ENCODE results near the gene ST3GAL3. TPM values are rescaled to one million over a fixed set of nuclear protein-coding genes. Genes with fewer than 3 reads are reported as not detected.
"Not testable (repeated sequence)": the region's sequence is repeated elsewhere in the genome, so short reads cannot be mapped to it uniquely, and the experiment has no call there.

The ST3GAL3 gene
- total RNA-seq, 1 donor from 2014 or later: 25.1 TPM

DNA sequence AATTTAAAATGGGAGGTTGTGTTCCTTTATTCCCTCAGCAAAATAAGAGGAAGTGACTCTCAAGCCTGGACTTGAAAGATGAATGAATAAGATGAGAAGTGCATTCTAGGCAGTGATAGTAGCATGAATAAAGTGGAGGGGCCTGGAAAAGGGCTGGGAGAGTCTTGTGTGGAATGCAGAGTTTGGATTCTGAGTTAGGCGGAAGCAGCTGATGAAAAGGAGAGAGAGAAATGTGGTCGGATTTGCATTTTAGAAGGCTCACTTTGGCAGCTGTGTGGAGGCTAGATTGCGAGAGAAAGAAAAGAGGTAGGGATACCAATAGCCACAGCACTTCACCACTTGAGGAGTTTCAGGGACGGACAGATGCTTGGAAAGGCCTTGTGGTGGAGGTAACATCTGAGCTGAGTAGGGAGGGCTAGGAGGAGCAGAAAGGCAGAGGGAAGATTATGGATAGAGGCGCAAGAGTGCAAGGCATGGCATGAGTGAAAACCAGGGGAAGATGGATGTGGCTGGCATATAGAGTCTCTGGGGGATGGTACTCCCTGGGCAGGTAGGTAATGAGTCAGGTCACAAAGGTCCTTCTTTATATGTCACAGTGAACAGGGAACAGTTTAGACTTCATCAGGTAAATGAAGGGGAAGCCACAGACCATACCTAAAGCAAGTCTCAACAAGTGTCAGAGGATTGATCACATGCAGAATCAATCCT lies 59.6 kb downstream of the ST3GAL3 start:
- H3K4me3 ChIP-seq (ENCODE audit: low read length in 3 of 3): no peak overlapping the region
- peaks cover 5 to 26% (median 18%) of the 10 kb centered on the region in 3 donors for H3K4me1 ChIP-seq (ENCODE audit: control insufficient read depth in 3 of 3, insufficient read depth in 3 of 3, low read length in 3 of 3)
- no peaks in the 10 kb centered on the region for H3K27me3 ChIP-seq (ENCODE audit: control insufficient read depth in 3 of 3, insufficient read depth in 3 of 3, low read length in 3 of 3)
- no peaks in the 10 kb centered on the region for H3K36me3 ChIP-seq (ENCODE audit: control insufficient read depth in 3 of 3, insufficient read depth in 3 of 3, low read length in 3 of 3)
- H3K27ac ChIP-seq (ENCODE audit: low read depth, low read length): no peak overlapping the region
- H3K9me3 ChIP-seq (ENCODE audit: control insufficient read depth in 3 of 3, low read length in 3 of 3): no peaks in the 10 kb centered on the region
- peak overlapping the region in 1 of 3 donors; percentile 22 for H3K9ac ChIP-seq (ENCODE audit: low read depth in 1 of 3, low read length in 3 of 3)

DNA sequence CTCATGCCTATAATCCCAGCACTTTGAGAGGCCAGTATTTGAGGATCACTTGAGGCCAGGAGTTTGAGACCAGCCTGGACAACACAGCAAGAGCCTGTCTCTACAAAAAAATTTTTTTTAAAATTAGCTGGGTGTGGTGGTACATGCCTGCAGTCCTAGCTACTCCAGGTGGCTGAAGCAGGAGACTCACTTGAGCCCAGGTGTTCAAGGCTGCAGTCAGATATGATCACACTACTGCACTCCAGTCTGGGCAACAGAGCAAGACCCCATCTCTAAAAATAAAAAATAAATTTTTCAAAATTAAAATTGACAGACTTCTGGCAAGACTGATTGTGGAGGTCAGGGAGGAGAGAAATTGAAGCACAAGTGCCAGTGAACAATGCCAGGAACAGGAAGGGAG lies 60.8 kb downstream of the ST3GAL3 start:
- Histone ChIP-seq H3K4me1 (ENCODE audit: control insufficient read depth in 3 of 3, insufficient read depth in 3 of 3, low read length in 3 of 3) (peaks cover 5 to 24% (median 21%) of the 10 kb centered on the region in 3 donors), H3K9me3 (ENCODE audit: control insufficient read depth in 3 of 3, low read length in 3 of 3) (no peaks in the 10 kb centered on the region), H3K27ac (ENCODE audit: low read depth, low read length) (no peak overlapping the region), H3K9ac (ENCODE audit: low read depth in 1 of 3, low read length in 3 of 3) (no peak overlapping the region), H3K27me3 (ENCODE audit: control insufficient read depth in 3 of 3, insufficient read depth in 3 of 3, low read length in 3 of 3) (no peaks in the 10 kb centered on the region), H3K36me3 (ENCODE audit: control insufficient read depth in 3 of 3, insufficient read depth in 3 of 3, low read length in 3 of 3) (no peaks in the 10 kb centered on the region), H3K4me3 (ENCODE audit: low read length in 3 of 3) (no peak overlapping the region)

DNA sequence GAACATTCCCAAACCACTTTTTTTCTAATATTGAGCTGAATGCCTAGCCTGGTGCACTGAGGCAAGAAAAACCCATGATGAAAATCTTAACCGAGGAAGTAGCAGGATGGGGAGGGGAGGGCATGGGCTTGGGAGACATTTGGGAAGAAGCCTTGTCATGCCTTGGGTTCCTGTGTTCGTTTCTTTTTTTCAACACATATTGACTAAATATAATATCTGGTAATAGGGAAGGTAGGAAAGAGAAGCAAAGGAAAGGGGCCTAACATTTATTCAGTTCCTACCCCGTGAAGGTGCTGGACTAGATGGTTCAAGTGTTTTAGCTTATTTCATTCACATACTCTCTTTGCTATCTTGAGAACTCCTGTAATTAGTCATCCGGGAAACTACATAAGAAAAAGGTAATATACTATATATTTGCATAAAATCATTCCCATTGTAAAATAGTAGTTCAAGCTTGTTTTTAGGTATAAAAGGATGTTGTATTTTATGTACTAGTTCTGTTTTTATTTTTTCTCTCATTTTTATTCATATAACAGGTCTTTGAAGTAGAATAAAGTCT lies 62.1 kb downstream of the ST3GAL3 start:
- Histone ChIP-seq H3K4me3 (ENCODE audit: low read length in 3 of 3) (no peak overlapping the region), H3K9me3 (ENCODE audit: control insufficient read depth in 3 of 3, low read length in 3 of 3) (no peaks in the 10 kb centered on the region), H3K9ac (ENCODE audit: low read depth in 1 of 3, low read length in 3 of 3) (no peak overlapping the region), H3K36me3 (ENCODE audit: control insufficient read depth in 3 of 3, insufficient read depth in 3 of 3, low read length in 3 of 3) (no peaks in the 10 kb centered on the region), H3K4me1 (ENCODE audit: control insufficient read depth in 3 of 3, insufficient read depth in 3 of 3, low read length in 3 of 3) (peaks cover 0 to 17% (median 16%) of the 10 kb centered on the region in 3 donors), H3K27me3 (ENCODE audit: control insufficient read depth in 3 of 3, insufficient read depth in 3 of 3, low read length in 3 of 3) (no peaks in the 10 kb centered on the region), H3K27ac (ENCODE audit: low read depth, low read length) (no peak overlapping the region)

DNA sequence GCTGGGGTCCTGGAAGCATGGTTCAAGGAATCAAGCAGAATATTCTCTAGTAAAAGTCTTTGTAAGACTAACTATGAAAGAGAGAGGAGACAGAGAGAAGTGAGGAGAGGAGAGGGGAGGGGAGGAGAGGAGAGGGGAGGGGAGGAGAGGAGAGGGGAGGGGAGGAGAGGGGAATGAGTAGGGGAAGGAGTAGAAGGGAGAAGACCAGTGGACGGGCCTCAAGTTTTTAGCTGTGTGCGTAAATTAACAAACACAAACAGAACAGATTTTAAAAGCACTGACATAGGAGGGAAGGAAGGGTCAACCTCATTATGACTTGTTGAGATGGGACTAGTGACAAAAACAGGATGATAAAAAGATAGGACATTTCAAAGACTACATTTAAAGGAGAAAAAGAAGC lies 62.8 kb downstream of the ST3GAL3 start:
- Histone ChIP-seq H3K4me3 (ENCODE audit: low read length in 3 of 3) (no peak overlapping the region), H3K9ac (ENCODE audit: low read depth in 1 of 3, low read length in 3 of 3) (no peak overlapping the region)

DNA sequence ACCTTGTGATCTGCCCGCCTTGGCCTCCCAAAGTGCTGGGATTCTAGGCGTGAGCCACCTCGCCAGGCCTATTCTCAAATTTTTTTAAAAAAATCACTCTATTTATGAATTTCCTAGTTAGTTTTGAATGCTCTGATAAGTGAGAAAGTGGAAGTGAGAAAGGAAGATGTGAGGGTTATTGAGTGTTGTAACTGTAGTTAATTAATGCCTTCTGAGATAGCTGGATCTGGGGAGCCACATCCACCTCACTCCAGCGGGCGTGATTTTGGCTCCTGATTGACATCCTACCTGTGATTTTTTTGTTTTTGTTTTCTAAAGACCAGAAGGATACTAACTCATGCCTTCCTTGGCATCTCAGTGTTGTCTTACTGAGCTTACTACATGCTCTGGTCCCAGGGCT lies 65.6 kb downstream of the ST3GAL3 start:
- Histone ChIP-seq H3K27ac (ENCODE audit: low read depth, low read length) (no peak overlapping the region), H3K36me3 (ENCODE audit: control insufficient read depth in 3 of 3, insufficient read depth in 3 of 3, low read length in 3 of 3) (no peaks in the 10 kb centered on the region), H3K9ac (ENCODE audit: low read depth in 1 of 3, low read length in 3 of 3) (no peak overlapping the region), H3K9me3 (ENCODE audit: control insufficient read depth in 3 of 3, low read length in 3 of 3) (no peaks in the 10 kb centered on the region), H3K27me3 (ENCODE audit: control insufficient read depth in 3 of 3, insufficient read depth in 3 of 3, low read length in 3 of 3) (no peaks in the 10 kb centered on the region), H3K4me1 (ENCODE audit: control insufficient read depth in 3 of 3, insufficient read depth in 3 of 3, low read length in 3 of 3) (peaks cover 4 to 13% (median 10%) of the 10 kb centered on the region in 3 donors), H3K4me3 (ENCODE audit: low read length in 3 of 3) (no peak overlapping the region)

More for the DNA sequence above, 62.8 kb downstream of the ST3GAL3 start:
- H3K9me3 ChIP-seq (ENCODE audit: control insufficient read depth in 3 of 3, low read length in 3 of 3): no peaks in the 10 kb centered on the region
- H3K36me3 ChIP-seq (ENCODE audit: control insufficient read depth in 3 of 3, insufficient read depth in 3 of 3, low read length in 3 of 3): no peaks in the 10 kb centered on the region
- no peak overlapping the region for H3K27ac ChIP-seq (ENCODE audit: low read depth, low read length)
- peaks cover 0 to 17% (median 11%) of the 10 kb centered on the region in 3 donors for H3K4me1 ChIP-seq (ENCODE audit: control insufficient read depth in 3 of 3, insufficient read depth in 3 of 3, low read length in 3 of 3)
- no peaks in the 10 kb centered on the region for H3K27me3 ChIP-seq (ENCODE audit: control insufficient read depth in 3 of 3, insufficient read depth in 3 of 3, low read length in 3 of 3)

DNA sequence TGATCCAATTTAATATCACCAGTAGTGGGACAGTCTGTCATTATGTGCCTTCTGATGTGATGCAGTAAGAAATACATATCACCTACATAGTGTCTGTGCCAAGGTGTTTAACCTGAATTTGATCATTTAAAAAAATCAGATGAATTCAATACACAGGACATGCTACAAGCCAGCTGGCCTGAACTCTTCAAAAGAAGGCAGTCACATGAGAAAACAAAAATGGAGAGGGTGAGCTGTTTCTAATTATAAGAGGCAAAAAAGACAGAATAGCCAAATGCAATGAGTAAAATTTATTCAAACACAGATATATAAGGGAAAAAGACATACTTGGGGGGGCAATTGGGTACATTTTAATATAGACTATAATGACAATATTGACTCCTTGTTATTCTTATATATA lies 66.5 kb downstream of the ST3GAL3 start:
- Histone ChIP-seq H3K4me3 (ENCODE audit: low read length in 3 of 3) (no peak overlapping the region), H3K9me3 (ENCODE audit: control insufficient read depth in 3 of 3, low read length in 3 of 3) (no peaks in the 10 kb centered on the region), H3K4me1 (ENCODE audit: control insufficient read depth in 3 of 3, insufficient read depth in 3 of 3, low read length in 3 of 3) (peaks cover 4 to 13% (median 10%) of the 10 kb centered on the region in 3 donors), H3K27ac (ENCODE audit: low read depth, low read length) (no peak overlapping the region), H3K27me3 (ENCODE audit: control insufficient read depth in 3 of 3, insufficient read depth in 3 of 3, low read length in 3 of 3) (no peaks in the 10 kb centered on the region), H3K36me3 (ENCODE audit: control insufficient read depth in 3 of 3, insufficient read depth in 3 of 3, low read length in 3 of 3) (no peaks in the 10 kb centered on the region), H3K9ac (ENCODE audit: low read depth in 1 of 3, low read length in 3 of 3) (no peak overlapping the region)

DNA sequence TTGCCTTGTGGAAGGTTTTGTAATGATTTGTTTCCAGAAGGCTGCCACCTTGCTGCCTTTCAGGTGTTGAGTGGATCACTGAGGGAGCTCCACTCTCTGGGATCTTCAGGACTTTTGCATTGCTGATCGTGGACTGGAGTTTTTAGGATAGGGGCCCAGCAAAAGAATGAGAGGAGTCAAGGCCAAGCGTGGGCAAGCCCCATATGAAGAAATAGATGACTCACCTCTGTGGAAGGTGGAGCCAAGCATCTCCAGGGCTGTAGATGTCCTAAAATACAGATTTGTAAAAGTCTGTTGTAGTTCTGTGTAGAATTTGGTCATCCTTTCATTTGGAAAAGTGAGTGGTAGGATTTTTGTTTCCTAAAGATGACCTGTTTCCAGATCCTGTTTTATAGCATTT lies 67.0 kb downstream of the ST3GAL3 start:
- Histone ChIP-seq H3K9ac (ENCODE audit: low read depth in 1 of 3, low read length in 3 of 3) (no peak overlapping the region), H3K27ac (ENCODE audit: low read depth, low read length) (no peak overlapping the region), H3K4me1 (ENCODE audit: control insufficient read depth in 3 of 3, insufficient read depth in 3 of 3, low read length in 3 of 3) (peaks cover 4 to 13% (median 10%) of the 10 kb centered on the region in 3 donors), H3K9me3 (ENCODE audit: control insufficient read depth in 3 of 3, low read length in 3 of 3) (no peaks in the 10 kb centered on the region), H3K27me3 (ENCODE audit: control insufficient read depth in 3 of 3, insufficient read depth in 3 of 3, low read length in 3 of 3) (no peaks in the 10 kb centered on the region), H3K4me3 (ENCODE audit: low read length in 3 of 3) (no peak overlapping the region), H3K36me3 (ENCODE audit: control insufficient read depth in 3 of 3, insufficient read depth in 3 of 3, low read length in 3 of 3) (no peaks in the 10 kb centered on the region)

DNA sequence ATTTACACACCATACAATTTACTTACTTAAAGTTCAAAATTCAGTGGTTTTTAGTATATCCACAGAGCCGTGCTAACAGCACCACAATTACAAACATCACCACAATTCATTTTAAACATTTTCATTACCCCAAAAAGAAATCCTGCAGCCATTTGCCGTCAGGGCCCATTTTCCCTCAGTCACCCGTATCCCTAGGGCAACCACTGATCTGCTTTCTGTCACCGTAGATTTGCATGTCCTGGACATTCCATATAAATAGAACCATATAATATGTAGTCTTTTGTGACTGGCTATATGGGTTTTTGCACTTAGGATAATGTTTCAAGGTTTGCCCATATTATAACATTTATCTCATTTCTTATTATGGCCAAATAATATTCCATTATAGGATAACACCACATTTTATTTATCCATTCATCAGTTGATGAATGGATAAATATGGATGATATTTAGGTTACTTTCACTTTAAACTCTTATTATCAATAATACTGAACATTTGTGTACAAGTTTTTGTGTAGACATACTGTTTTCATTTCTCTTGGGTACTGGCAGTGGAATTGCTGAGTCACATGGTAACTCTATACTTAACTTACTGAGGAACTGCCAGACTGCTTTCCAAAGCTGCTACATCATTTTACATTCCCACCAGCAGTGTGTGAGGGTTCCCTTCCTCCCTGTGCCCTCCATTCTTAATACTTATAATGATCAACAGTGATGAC lies 68.9 kb downstream of the ST3GAL3 start:
- Histone ChIP-seq H3K27me3 (ENCODE audit: control insufficient read depth in 3 of 3, insufficient read depth in 3 of 3, low read length in 3 of 3) (no peaks in the 10 kb centered on the region), H3K36me3 (ENCODE audit: control insufficient read depth in 3 of 3, insufficient read depth in 3 of 3, low read length in 3 of 3) (no peaks in the 10 kb centered on the region), H3K4me1 (ENCODE audit: control insufficient read depth in 3 of 3, insufficient read depth in 3 of 3, low read length in 3 of 3) (peaks cover 4 to 13% (median 10%) of the 10 kb centered on the region in 3 donors), H3K4me3 (ENCODE audit: low read length in 3 of 3) (no peak overlapping the region), H3K27ac (ENCODE audit: low read depth, low read length) (peak overlapping the region; percentile 49), H3K9ac (ENCODE audit: low read depth in 1 of 3, low read length in 3 of 3) (no peak overlapping the region), H3K9me3 (ENCODE audit: control insufficient read depth in 3 of 3, low read length in 3 of 3) (no peaks in the 10 kb centered on the region)

DNA sequence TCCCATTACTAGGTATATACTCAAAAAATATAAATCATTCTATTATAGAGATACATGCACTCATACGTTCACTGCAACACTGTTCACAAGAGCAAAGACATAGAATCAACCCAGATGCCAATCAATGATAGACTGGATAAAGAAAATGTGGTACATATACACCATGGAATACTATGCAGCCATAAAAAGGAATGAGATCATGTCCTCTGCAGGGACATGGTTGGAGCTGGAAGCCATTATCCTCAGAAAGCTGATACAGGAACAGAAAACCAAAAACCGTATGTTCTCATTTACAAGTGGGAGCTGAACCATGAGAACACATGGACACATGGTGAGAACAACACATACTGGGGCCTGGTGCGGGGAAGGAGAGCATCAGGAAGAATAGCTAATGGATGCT lies 70.6 kb downstream of the ST3GAL3 start:
- not testable (repeated sequence) for H3K9me3 ChIP-seq (ENCODE audit: control insufficient read depth in 3 of 3, low read length in 3 of 3); H3K36me3 ChIP-seq (ENCODE audit: control insufficient read depth in 3 of 3, insufficient read depth in 3 of 3, low read length in 3 of 3); H3K27ac ChIP-seq (ENCODE audit: low read depth, low read length); H3K4me3 ChIP-seq (ENCODE audit: low read length in 3 of 3); H3K9ac ChIP-seq (ENCODE audit: low read depth in 1 of 3, low read length in 3 of 3); H3K27me3 ChIP-seq (ENCODE audit: control insufficient read depth in 3 of 3, insufficient read depth in 3 of 3, low read length in 3 of 3)
- peaks cover 6 to 21% (median 12%) of the 10 kb centered on the region in 3 donors for H3K4me1 ChIP-seq (ENCODE audit: control insufficient read depth in 3 of 3, insufficient read depth in 3 of 3, low read length in 3 of 3)

DNA sequence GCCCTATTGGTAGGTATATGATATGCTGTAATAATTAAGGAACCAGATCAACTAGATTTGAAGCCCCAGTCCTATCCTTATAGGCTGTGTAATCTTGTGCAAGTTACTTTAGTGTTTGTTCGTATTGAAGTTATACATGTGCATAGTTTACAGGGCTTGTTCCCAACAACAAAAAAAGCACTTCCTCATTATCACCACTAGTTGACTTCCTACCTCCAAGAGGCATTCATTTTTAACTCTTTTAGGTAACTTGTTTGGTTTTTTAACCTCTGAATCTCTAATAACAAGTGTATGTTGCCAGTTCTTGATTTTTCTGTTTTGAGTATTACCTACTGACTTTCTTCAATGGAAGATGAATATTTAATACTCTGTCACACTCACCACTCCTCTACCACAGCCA lies 71.9 kb downstream of the ST3GAL3 start:
- no peak overlapping the region for H3K4me3 ChIP-seq (ENCODE audit: low read length in 3 of 3)
- H3K9ac ChIP-seq (ENCODE audit: low read depth in 1 of 3, low read length in 3 of 3): no peak overlapping the region
- no peak overlapping the region for H3K27ac ChIP-seq (ENCODE audit: low read depth, low read length)
- peaks cover 18 to 31% (median 20%) of the 10 kb centered on the region in 3 donors for H3K4me1 ChIP-seq (ENCODE audit: control insufficient read depth in 3 of 3, insufficient read depth in 3 of 3, low read length in 3 of 3)
- H3K36me3 ChIP-seq (ENCODE audit: control insufficient read depth in 3 of 3, insufficient read depth in 3 of 3, low read length in 3 of 3): no peaks in the 10 kb centered on the region
- H3K9me3 ChIP-seq (ENCODE audit: control insufficient read depth in 3 of 3, low read length in 3 of 3): no peaks in the 10 kb centered on the region
- H3K27me3 ChIP-seq (ENCODE audit: control insufficient read depth in 3 of 3, insufficient read depth in 3 of 3, low read length in 3 of 3): no peaks in the 10 kb centered on the region

Measured in skeletal muscle tissue (tissue), 4 donors.